BE2C (cell line): Measurements from ENCODE around the gene SLC39A9.
"Not testable (repeated sequence)": the region's sequence is repeated elsewhere in the genome, so short reads cannot be mapped to it uniquely, and the experiment has no call there.

Experiments used
- DNase-seq: peaks from one replicate; pipeline ENCODE4 v3.0.0-alpha.2; 2020
- H3K27me3 ChIP-seq: fragments of 250-450 bp; sonication (Bioruptor Pico); 2 replicates; pipeline ENCODE4 v1.5.1; 2020; ENCODE audit warnings: mild to moderate bottlenecking
- H3K36me3 ChIP-seq: fragments of 250-450 bp; sonication (Bioruptor Pico); 2 replicates; pipeline ENCODE4 v1.5.1; 2020; ENCODE audit warnings: mild to moderate bottlenecking
- H3K4me1 ChIP-seq: fragments of 250-450 bp; sonication (Bioruptor Pico); 2 replicates; pipeline ENCODE4 v1.5.1; 2020
- H3K4me3 ChIP-seq: 2 replicates; pipeline ENCODE4 v1.5.1; 2011; ENCODE audit warnings: low read depth, low read length
- H3K9me3 ChIP-seq: fragments of 250-450 bp; sonication (Bioruptor Pico); 2 replicates; pipeline ENCODE4 v1.5.1; 2020
- CTCF ChIP-seq: IDR thresholded peaks from 2 replicates; pipeline ENCODE4 v1.5.1; 2012; ENCODE audit warnings: mild to moderate bottlenecking, low read depth, low read length

SLC39A9 gene

GRCh38 chr14:69387311-69387710 is 11.2 kb upstream of the SLC39A9 start:
- no peak for DNase-seq
- no peaks in the 10 kb centered on the region for H3K9me3 ChIP-seq
- H3K4me3 ChIP-seq: no peak overlapping the region
- peaks cover 84% of the 10 kb centered on the region for H3K36me3 ChIP-seq
- no peaks in the 10 kb centered on the region for H3K27me3 ChIP-seq
- no peak for TF ChIP-seq CTCF
- H3K4me1 ChIP-seq: no peaks in the 10 kb centered on the region

GRCh38 chr14:69391400-69391799 is 7.1 kb upstream of the SLC39A9 start:
- H3K9me3 ChIP-seq, DNase-seq, H3K4me3 ChIP-seq, H3K4me1 ChIP-seq, H3K27me3 ChIP-seq: not testable (repeated sequence)
- H3K36me3 ChIP-seq: peaks cover 93% of the 10 kb centered on the region

- Histone ChIP-seq H3K4me3 (no peak overlapping the region), H3K4me1 (no peaks in the 10 kb centered on the region), H3K36me3 (peaks cover 87% of the 10 kb centered on the region), H3K27me3 (no peaks in the 10 kb centered on the region), H3K9me3 (no peaks in the 10 kb centered on the region)
- DNase-seq: no peak
- no peak for TF ChIP-seq CTCF
Measured at GRCh38 chr14:69392481-69392880, 6.0 kb upstream of the SLC39A9 start.

DNA sequence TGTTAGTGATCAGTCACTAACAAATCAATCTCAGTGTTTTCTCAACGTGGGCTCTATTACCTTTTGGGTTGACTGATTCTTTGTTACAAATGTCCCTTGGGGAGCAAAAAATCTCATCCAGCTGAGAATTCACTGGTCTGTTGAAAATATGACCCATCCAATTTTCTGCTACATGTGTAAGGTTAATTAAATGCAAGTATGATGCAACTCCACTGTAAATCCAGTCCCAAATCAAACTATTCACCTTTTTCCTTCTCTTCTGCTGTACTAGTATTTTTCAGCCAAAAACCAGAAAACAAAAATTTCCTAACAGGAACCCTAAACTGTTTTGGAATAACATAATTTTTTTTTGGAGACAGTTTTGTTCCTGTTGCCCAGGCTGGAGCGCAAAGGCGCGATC is 2.6 kb upstream of the SLC39A9 start:
- peaks cover 60% of the 10 kb centered on the region for H3K36me3 ChIP-seq
- H3K9me3 ChIP-seq: no peaks in the 10 kb centered on the region
- H3K4me3 ChIP-seq: no peak overlapping the region; the same call in 1 of the 2 replicates
- no peaks in the 10 kb centered on the region for H3K27me3 ChIP-seq
- H3K4me1 ChIP-seq: no peaks in the 10 kb centered on the region
- TF ChIP-seq CTCF: no peak
- no peak for DNase-seq

- no peaks in the 10 kb centered on the region for H3K4me1 ChIP-seq
- H3K27me3 ChIP-seq: no peaks in the 10 kb centered on the region
- peaks cover 34% of the 10 kb centered on the region for H3K36me3 ChIP-seq
- no peak for DNase-seq
- no peak for TF ChIP-seq CTCF
- peak overlapping the region; percentile 92 for H3K4me3 ChIP-seq
- H3K9me3 ChIP-seq: no peaks in the 10 kb centered on the region
Measured at GRCh38 chr14:69398818-69399210, 322 bp downstream of the SLC39A9 start.

- Histone ChIP-seq H3K27me3 (no peaks in the 10 kb centered on the region), H3K4me3 (peak overlapping the region; percentile 92), H3K9me3 (no peaks in the 10 kb centered on the region), H3K36me3 (peaks cover 26% of the 10 kb centered on the region), H3K4me1 (no peaks in the 10 kb centered on the region)
- DNase-seq: no peak
- no peak for TF ChIP-seq CTCF
Measured at GRCh38 chr14:69399750-69400149, 1.3 kb downstream of the SLC39A9 start.

DNA sequence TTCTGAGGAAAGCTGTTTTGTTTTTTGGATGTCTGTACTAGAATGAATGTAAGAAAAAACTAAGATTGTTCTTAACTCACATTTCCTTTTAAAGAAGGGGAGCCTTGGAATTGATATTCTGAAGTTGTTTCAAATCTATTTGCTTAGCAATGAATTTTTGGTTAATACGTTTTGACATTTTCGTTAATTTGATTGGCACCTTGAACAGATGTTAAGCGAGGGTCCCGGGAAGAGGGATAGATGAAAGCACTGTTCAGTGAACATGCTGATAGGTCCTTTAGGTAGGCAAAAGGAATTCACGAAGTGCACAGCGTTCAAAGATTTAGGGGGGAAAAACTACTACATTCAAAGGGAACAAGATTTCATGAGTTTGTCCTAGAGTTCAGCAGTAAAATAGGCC is 1.7 kb downstream of the SLC39A9 start:
- no peak for DNase-seq
- Histone ChIP-seq H3K4me3 (peak overlapping the region; percentile 92), H3K27me3 (no peaks in the 10 kb centered on the region), H3K36me3 (peaks cover 26% of the 10 kb centered on the region), H3K9me3 (no peaks in the 10 kb centered on the region), H3K4me1 (no peaks in the 10 kb centered on the region)
- TF ChIP-seq CTCF: no peak
